ENCODE data around the gene SPATA18.

DNA sequence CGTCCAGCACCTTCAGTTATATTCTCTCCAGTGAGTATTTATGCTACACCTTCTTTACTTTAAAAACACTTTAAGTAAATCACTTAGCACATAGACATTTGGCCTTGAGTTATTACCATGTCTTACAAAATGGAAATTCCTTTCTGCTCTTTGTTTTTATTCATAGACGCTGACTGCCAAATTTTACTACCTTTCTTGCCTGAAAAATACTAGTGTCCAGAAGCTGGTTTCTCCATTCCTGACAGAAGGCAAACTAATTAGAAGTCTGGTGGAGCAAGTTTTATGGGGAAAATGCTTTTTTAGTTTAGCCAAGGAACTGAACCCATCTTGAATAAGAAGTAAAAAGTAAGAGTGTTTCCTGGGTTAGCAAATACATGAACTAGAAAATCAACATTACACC lies 65.5 kb downstream of the SPATA18 start:
- no peak for TF ChIP-seq EZH2 (IDR thresholded peaks at IDR 0.05; ENCODE audit: borderline replicate concordance, insufficient read depth, low read depth, low read length, poor library complexity, severe bottlenecking)
- TF ChIP-seq, protein P1, sequence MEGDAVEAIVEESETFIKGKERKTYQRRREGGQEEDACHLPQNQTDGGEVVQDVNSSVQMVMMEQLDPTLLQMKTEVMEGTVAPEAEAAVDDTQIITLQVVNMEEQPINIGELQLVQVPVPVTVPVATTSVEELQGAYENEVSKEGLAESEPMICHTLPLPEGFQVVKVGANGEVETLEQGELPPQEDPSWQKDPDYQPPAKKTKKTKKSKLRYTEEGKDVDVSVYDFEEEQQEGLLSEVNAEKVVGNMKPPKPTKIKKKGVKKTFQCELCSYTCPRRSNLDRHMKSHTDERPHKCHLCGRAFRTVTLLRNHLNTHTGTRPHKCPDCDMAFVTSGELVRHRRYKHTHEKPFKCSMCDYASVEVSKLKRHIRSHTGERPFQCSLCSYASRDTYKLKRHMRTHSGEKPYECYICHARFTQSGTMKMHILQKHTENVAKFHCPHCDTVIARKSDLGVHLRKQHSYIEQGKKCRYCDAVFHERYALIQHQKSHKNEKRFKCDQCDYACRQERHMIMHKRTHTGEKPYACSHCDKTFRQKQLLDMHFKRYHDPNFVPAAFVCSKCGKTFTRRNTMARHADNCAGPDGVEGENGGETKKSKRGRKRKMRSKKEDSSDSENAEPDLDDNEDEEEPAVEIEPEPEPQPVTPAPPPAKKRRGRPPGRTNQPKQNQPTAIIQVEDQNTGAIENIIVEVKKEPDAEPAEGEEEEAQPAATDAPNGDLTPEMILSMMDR (IDR thresholded peaks at IDR 0.05) = no peak
